IPS-NIHi7 (cell line): ENCODE measurements around the gene PSTPIP2.
"Not testable (repeated sequence)": the region's sequence is repeated elsewhere in the genome, so short reads cannot be mapped to it uniquely, and the experiment has no call there.

Experiments used
- DNase-seq: peaks from one replicate; pipeline ENCODE4 v3.0.0; 2012; ENCODE audit warnings: mixed read lengths; ENCODE audit errors: extremely low spot score

PSTPIP2 gene

GRCh38 chr18:46070232-46070631 lies 1.8 kb downstream of the PSTPIP2 start:
- no peak for DNase-seq

GRCh38 chr18:46069524-46069923 lies 2.5 kb downstream of the PSTPIP2 start:
- no peak for DNase-seq

GRCh38 chr18:46068763-46069162 lies 3.3 kb downstream of the PSTPIP2 start:
- DNase-seq, result no peak

GRCh38 chr18:46067438-46068007 lies 4.5 kb downstream of the PSTPIP2 start:
- no peak for DNase-seq

- no peak for DNase-seq
Measured at GRCh38 chr18:46062781-46063180, 9.3 kb downstream of the PSTPIP2 start.

GRCh38 chr18:46061796-46062195 lies 10.3 kb downstream of the PSTPIP2 start:
- no peak for DNase-seq

- no peak for DNase-seq
Measured at GRCh38 chr18:46061387-46061786, 10.7 kb downstream of the PSTPIP2 start.

- no peak for DNase-seq
Measured at GRCh38 chr18:46060359-46060841, 11.7 kb downstream of the PSTPIP2 start.

- no peak for DNase-seq
Measured at GRCh38 chr18:46055838-46056230, 16.2 kb downstream of the PSTPIP2 start.

- DNase-seq, result no peak
Measured at GRCh38 chr18:46054956-46055837, 16.9 kb downstream of the PSTPIP2 start.

GRCh38 chr18:46053368-46054095 lies 18.5 kb downstream of the PSTPIP2 start:
- DNase-seq, result no peak

- no peak for DNase-seq
Measured at GRCh38 chr18:46051731-46052461, 20.2 kb downstream of the PSTPIP2 start.

GRCh38 chr18:46050268-46050667 lies 21.8 kb downstream of the PSTPIP2 start:
- DNase-seq, result no peak

- DNase-seq, result no peak
Measured at GRCh38 chr18:46048641-46049040, 23.4 kb downstream of the PSTPIP2 start.

- not testable (repeated sequence) for DNase-seq
Measured at GRCh38 chr18:46047369-46047768, 24.7 kb downstream of the PSTPIP2 start.

GRCh38 chr18:46046688-46047087 lies 25.4 kb downstream of the PSTPIP2 start:
- no peak for DNase-seq

GRCh38 chr18:46046126-46046525 lies 25.9 kb downstream of the PSTPIP2 start:
- peak; percentile 45 for DNase-seq

GRCh38 chr18:46042571-46043123 lies 29.4 kb downstream of the PSTPIP2 start:
- no peak for DNase-seq

GRCh38 chr18:46040747-46041104 lies 31.3 kb downstream of the PSTPIP2 start:
- no peak for DNase-seq

- no peak for DNase-seq
Measured at GRCh38 chr18:46040033-46040746, 31.9 kb downstream of the PSTPIP2 start.
